Measurements from ENCODE around the gene TUBA3E. TPM values are rescaled to one million over a fixed set of nuclear protein-coding genes. Genes with fewer than 3 reads are reported as not detected.

TUBA3E gene
- total and polyA plus RNA-seq, 9 of the 15 experiments (the other 6 are each of a cell fraction or from before 2014, with no cell fraction given), result 0.09 to 0.30 (median 0.13) TPM; not detected in 3

GRCh38 chr2:130181325-130181879, 16.8 kb downstream of the TUBA3E start, which contains the start of gene SMPD4 (continued):
- TF ChIP-seq TSC22D4 (tag; IDR thresholded peaks at IDR 0.05), result no peak
- TF ChIP-seq ZKSCAN8 (CRISPR knock-in tag; IDR thresholded peaks at IDR 0.05), result no peak
- TF ChIP-seq ZNF766 (CRISPR knock-in tag; conservative IDR thresholded peaks at IDR 0.05), result no peak
- TF ChIP-seq BCLAF1 (IDR thresholded peaks at IDR 0.05; ENCODE audit: borderline replicate concordance in 1 of 2, control insufficient read depth in 1 of 2, low read depth in 2 of 2, low read length in 1 of 2), result no peak
- TF ChIP-seq MLLT1 (IDR thresholded peaks at IDR 0.05), result peak in 1 of 2 experiments; percentile 66; a peak in 1 of 4 replicates
- TF ChIP-seq ZKSCAN1 (IDR thresholded peaks at IDR 0.05; ENCODE audit: low read depth, low read length), result 0 out of 2 replicates have a peak, but pooled peaks have one; percentile 16
- TF ChIP-seq PTRF (tag; IDR thresholded peaks at IDR 0.05), result no peak
- TF ChIP-seq KAT2B (IDR thresholded peaks at IDR 0.05; ENCODE audit: low read depth, low read length), result no peak
- peak in 1 of 2 experiments; percentile 56; a peak in 2 of 4 replicates for TF ChIP-seq SRF (CRISPR knock-in tag; IDR thresholded peaks at IDR 0.05)
- peak; percentile 47; the same call in 1 of the 2 replicates for TF ChIP-seq ZFX (CRISPR knock-in tag; IDR thresholded peaks at IDR 0.05)
- TF ChIP-seq E2F5 (CRISPR knock-in tag; IDR thresholded peaks at IDR 0.05), result peak; percentile 49; the same call in 1 of the 2 replicates
- TF ChIP-seq ZNF184 (CRISPR knock-in tag; IDR thresholded peaks at IDR 0.05), result no peak
- TF ChIP-seq FOXJ2 (tag; IDR thresholded peaks at IDR 0.05), result peak; percentile 82
- peak; percentile 99 for TF ChIP-seq CREM (IDR thresholded peaks at IDR 0.05; ENCODE audit: low read depth)
- no peak for TF ChIP-seq DACH1 (IDR thresholded peaks at IDR 0.05; ENCODE audit: partially characterized antibody)
- TF ChIP-seq ZNF41 (CRISPR knock-in tag; conservative IDR thresholded peaks at IDR 0.05), result no peak
- no peak for TF ChIP-seq HEY1 (CRISPR knock-in tag; IDR thresholded peaks at IDR 0.05; ENCODE audit: borderline replicate concordance)
- TF ChIP-seq CTCF (IDR thresholded peaks at IDR 0.05 in 2 of 3, conservative IDR thresholded peaks at IDR 0.05 in 1 of 3; ENCODE audit: insufficient read depth in 2 of 3, low read depth in 1 of 3, low read length in 3 of 3), result 0 out of 6 replicates have a peak, but pooled peaks of 1 of the 3 experiments have one; percentile 10
- no peak for TF ChIP-seq TCF7L2 (IDR thresholded peaks at IDR 0.05; ENCODE audit: low read depth, low read length)
- no peak; the same call in 1 of the 2 replicates for TF ChIP-seq LCOR (CRISPR knock-in tag; IDR thresholded peaks at IDR 0.05)
- TF ChIP-seq ZBTB7A (IDR thresholded peaks at IDR 0.05; ENCODE audit: borderline replicate concordance, control insufficient read depth, low read depth, low read length), result no peak

All from K562 (cell line).